CD4-positive, alpha-beta memory T cell (primary cell): ENCODE data around the gene KRTAP29-1. TPM values are rescaled to one million over a fixed set of nuclear protein-coding genes. Genes with fewer than 3 reads are reported as not detected.

Experiments used
- CTCF ChIA-PET: fragments of 350-600 bp; sonication (Branson Sonifier 250); formaldehyde crosslinking; loops from one replicate; lab custom pipeline; 2021; ENCODE audit warnings: inconsistent platforms; ENCODE audit not compliant: partially characterized antibody; lab: Charles Lee
- POLR2A ChIA-PET: fragments of 350-600 bp; sonication (Branson Sonifier 250); formaldehyde crosslinking; loops from one replicate; lab custom pipeline; 2021; ENCODE audit not compliant: partially characterized antibody; lab: Charles Lee
- DNase-seq, 5 donors: peaks; one replicate each; pipeline versions ENCODE4 v3.0.0 to v3.0.0-alpha.2; 2020 to 2022; ENCODE audit warnings: mixed read lengths in 1 of 5
- H3K27ac ChIP-seq: one replicate; pipeline ENCODE4 v1.7.0; 2013; ENCODE audit warnings: low read depth, low read length
- H3K27me3 ChIP-seq: 2 replicates; pipeline ENCODE4 v1.7.0; 2013; ENCODE audit warnings: mild to moderate bottlenecking, low read length, moderate library complexity; ENCODE audit not compliant: insufficient read depth
- H3K36me3 ChIP-seq: 2 replicates; pipeline ENCODE4 v1.7.0; 2013; ENCODE audit warnings: mild to moderate bottlenecking, low read length, moderate library complexity; ENCODE audit not compliant: insufficient read depth
- H3K4me1 ChIP-seq: 2 replicates; pipeline ENCODE4 v1.7.0; 2013; ENCODE audit warnings: mild to moderate bottlenecking, low read length, moderate library complexity; ENCODE audit not compliant: insufficient read depth
- H3K4me3 ChIP-seq, 2 donors: one replicate each; pipeline ENCODE4 v1.7.0; 2013; ENCODE audit warnings: low read length in 2 of 2, mild to moderate bottlenecking in 1 of 2
- H3K9me3 ChIP-seq, 2 donors: one replicate each; pipeline ENCODE4 v1.7.0; 2013; ENCODE audit warnings: low read length in 2 of 2, control low read depth in 1 of 2; ENCODE audit not compliant: control insufficient read depth in 1 of 2
- H3K27ac Mint-ChIP-seq, 7 donors: one replicate each; pipeline ENCODE4 v1.8.0; 2020 to 2021; ENCODE audit warnings: mixed read lengths in 7 of 7, mild to moderate bottlenecking in 6 of 7, inconsistent platforms in 3 of 7, moderate library complexity in 3 of 7
- H3K27me3 Mint-ChIP-seq, 2 donors: one replicate each; pipeline ENCODE4 v1.8.0; 2020 to 2021; ENCODE audit warnings: mixed read lengths in 2 of 2
- H3K36me3 Mint-ChIP-seq, 2 donors: one replicate each; pipeline ENCODE4 v1.8.0; 2020 to 2021; ENCODE audit warnings: mixed read lengths in 2 of 2, inconsistent platforms in 1 of 2, mild to moderate bottlenecking in 1 of 2
- H3K4me1 Mint-ChIP-seq, 4 donors: one replicate each; pipeline ENCODE4 v1.8.0; 2020 to 2021; ENCODE audit warnings: mixed read lengths in 4 of 4, mild to moderate bottlenecking in 1 of 4
- H3K4me3 Mint-ChIP-seq, 8 donors: one replicate each; pipeline ENCODE4 v1.8.0; 2020 to 2021; ENCODE audit warnings: mixed read lengths in 8 of 8, mild to moderate bottlenecking in 7 of 8, moderate library complexity in 6 of 8, inconsistent platforms in 3 of 8
- H3K9me3 Mint-ChIP-seq, 8 donors: one replicate each; pipeline ENCODE4 v1.8.0; 2020 to 2021; ENCODE audit warnings: mixed read lengths in 8 of 8, mild to moderate bottlenecking in 5 of 8, inconsistent platforms in 3 of 8, moderate library complexity in 1 of 8
- intact Hi-C: fragments of 100-400 bp; cut with micrococcal nuclease; formaldehyde crosslinking; loops from one replicate; pipeline ENCODE4 v1.15.1; 2023
- polyA plus RNA-seq, 2 donors: library from polyadenylated mRNA; unstranded; fragments of 300-500 nt; fragmentation: Illumina TruSeq; gene quantifications; one replicate each; pipeline ENCODE4 v1.2.3, GENCODE V29; 2021
- total RNA-seq, 2 experiments: library from RNA; stranded (reverse); gene quantifications; one replicate each; pipeline ENCODE4 v1.2.3, GENCODE V29; 2021

KRTAP29-1 gene
- total and polyA plus RNA-seq, 4 experiments from 2014 or later = not detected

- no peak overlapping the region for H3K27ac ChIP-seq
- intact Hi-C loops = no loop called here
- CTCF ChIA-PET = no interaction called here
- no peak overlapping the region for H3K4me3 ChIP-seq
- Mint-ChIP-seq H3K9me3 (no peaks in the 10 kb centered on the region), H3K36me3 (no peaks in the 10 kb centered on the region), H3K27me3 (no peaks in the 10 kb centered on the region), H3K4me3 (no peak overlapping the region), H3K27ac (peak overlapping the region in 3 of 7 donors; percentile 27 to 80 (median 29)), H3K4me1 (peaks cover 24 to 70% (median 39%) of the 10 kb centered on the region in 4 donors)
- no peak for DNase-seq
- POLR2A ChIA-PET = interaction anchor here (1.6 to 2.5 kb wide), 3 partner anchors 11 to 20 kb away, joined by 6 to 13 read pairs (median 7); no protein-coding TSS in a partner anchor
- H3K36me3 ChIP-seq = no peaks in the 10 kb centered on the region
- H3K4me1 ChIP-seq = peaks cover 61% of the 10 kb centered on the region
- no peaks in the 10 kb centered on the region for H3K9me3 ChIP-seq
- H3K27me3 ChIP-seq = no peaks in the 10 kb centered on the region
These were observed 25.6 kb upstream of the KRTAP29-1 start for GRCh38 chr17:41328207-41328606.

GRCh38 chr17:41327411-41328120 is 24.9 kb upstream of the KRTAP29-1 start:
- DNase-seq = no peak
- H3K9me3 Mint-ChIP-seq = no peaks in the 10 kb centered on the region
- no peaks in the 10 kb centered on the region for H3K9me3 ChIP-seq
- CTCF ChIA-PET = no interaction called here
- H3K27me3 Mint-ChIP-seq = no peaks in the 10 kb centered on the region
- POLR2A ChIA-PET = interaction anchor here (1.6 to 2.5 kb wide), 3 partner anchors 12 to 19 kb away, joined by 6 to 13 read pairs (median 7); no protein-coding TSS in a partner anchor
- intact Hi-C loops = no loop called here
- no peaks in the 10 kb centered on the region for H3K36me3 ChIP-seq
- H3K27ac ChIP-seq = no peak overlapping the region
- no peaks in the 10 kb centered on the region for H3K36me3 Mint-ChIP-seq
- no peaks in the 10 kb centered on the region for H3K27me3 ChIP-seq
- peaks cover 68% of the 10 kb centered on the region for H3K4me1 ChIP-seq
- peaks cover 26 to 72% (median 42%) of the 10 kb centered on the region in 4 donors for H3K4me1 Mint-ChIP-seq
- peak overlapping the region in 5 of 7 donors; percentile 51 to 88 (median 84) for H3K27ac Mint-ChIP-seq
- H3K4me3 Mint-ChIP-seq = peak overlapping the region in 2 of 8 donors; percentile 53 to 70
- H3K4me3 ChIP-seq = no peak overlapping the region

GRCh38 chr17:41326173-41327145 is 23.8 kb upstream of the KRTAP29-1 start:
- Histone ChIP-seq H3K36me3 (no peaks in the 10 kb centered on the region), H3K4me1 (peaks cover 76% of the 10 kb centered on the region), H3K9me3 (no peaks in the 10 kb centered on the region), H3K27me3 (no peaks in the 10 kb centered on the region), H3K27ac (no peak overlapping the region), H3K4me3 (no peak overlapping the region)
- peak overlapping the region; percentile 51 to 88 (median 74) for H3K27ac Mint-ChIP-seq
- H3K9me3 Mint-ChIP-seq = no peaks in the 10 kb centered on the region
- intact Hi-C loops = no loop called here
- H3K36me3 Mint-ChIP-seq = no peaks in the 10 kb centered on the region
- POLR2A ChIA-PET = no interaction called here
- H3K27me3 Mint-ChIP-seq = no peaks in the 10 kb centered on the region
- peak overlapping the region in 7 of 8 donors; percentile 21 to 70 (median 51) for H3K4me3 Mint-ChIP-seq
- DNase-seq = peak; percentile 55 to 69 (median 65)
- H3K4me1 Mint-ChIP-seq = peaks cover 27 to 73% (median 47%) of the 10 kb centered on the region in 4 donors
- CTCF ChIA-PET = no interaction called here

GRCh38 chr17:41325611-41326010 is 23.0 kb upstream of the KRTAP29-1 start:
- peak overlapping the region in 1 of 8 donors; percentile 46 for H3K4me3 Mint-ChIP-seq

GRCh38 chr17:41325126-41325525 is 22.5 kb upstream of the KRTAP29-1 start:
- Mint-ChIP-seq H3K27me3 (no peaks in the 10 kb centered on the region), H3K27ac (peak overlapping the region in 2 of 7 donors; percentile 52 to 83), H3K9me3 (peaks cover 0 to 7% (median 0%) of the 10 kb centered on the region in 8 donors), H3K36me3 (no peaks in the 10 kb centered on the region), H3K4me3 (peak overlapping the region in 1 of 8 donors; percentile 15), H3K4me1 (peaks cover 25 to 76% (median 52%) of the 10 kb centered on the region in 4 donors)
- H3K9me3 ChIP-seq = no peaks in the 10 kb centered on the region
- H3K27me3 ChIP-seq = no peaks in the 10 kb centered on the region
- POLR2A ChIA-PET = no interaction called here
- DNase-seq = no peak
- no peak overlapping the region for H3K27ac ChIP-seq
- intact Hi-C loops = no loop called here
- H3K4me3 ChIP-seq = no peak overlapping the region
- CTCF ChIA-PET = no interaction called here
- no peaks in the 10 kb centered on the region for H3K36me3 ChIP-seq
- peaks cover 76% of the 10 kb centered on the region for H3K4me1 ChIP-seq

More at GRCh38 chr17:41325611-41326010, 23.0 kb upstream of the KRTAP29-1 start:
- CTCF ChIA-PET = no interaction called here
- H3K9me3 Mint-ChIP-seq = peaks cover 0 to 4% (median 0%) of the 10 kb centered on the region in 8 donors
- peak overlapping the region in 3 of 7 donors; percentile 65 to 84 (median 80) for H3K27ac Mint-ChIP-seq
- Histone ChIP-seq H3K27ac (no peak overlapping the region), H3K4me1 (peaks cover 76% of the 10 kb centered on the region), H3K36me3 (no peaks in the 10 kb centered on the region), H3K9me3 (no peaks in the 10 kb centered on the region), H3K27me3 (no peaks in the 10 kb centered on the region), H3K4me3 (no peak overlapping the region)
- peaks cover 25 to 74% (median 50%) of the 10 kb centered on the region in 4 donors for H3K4me1 Mint-ChIP-seq
- intact Hi-C loops = no loop called here
- H3K36me3 Mint-ChIP-seq = no peaks in the 10 kb centered on the region
- DNase-seq = no peak
- POLR2A ChIA-PET = no interaction called here
- H3K27me3 Mint-ChIP-seq = no peaks in the 10 kb centered on the region

- H3K4me3 Mint-ChIP-seq = peak overlapping the region in 2 of 8 donors; percentile 35 to 46
- Histone ChIP-seq H3K27me3 (no peaks in the 10 kb centered on the region), H3K4me1 (peaks cover 74% of the 10 kb centered on the region), H3K4me3 (no peak overlapping the region), H3K36me3 (no peaks in the 10 kb centered on the region), H3K9me3 (no peaks in the 10 kb centered on the region), H3K27ac (no peak overlapping the region)
- H3K4me1 Mint-ChIP-seq = peaks cover 25 to 72% (median 52%) of the 10 kb centered on the region in 4 donors
- intact Hi-C loops = loop anchor here (5.0 kb wide), 4 partner anchors 173 to 522 kb away; partner anchors contain the start of gene KRTAP4-16
- H3K9me3 Mint-ChIP-seq = peaks cover 0 to 14% (median 5%) of the 10 kb centered on the region in 8 donors
- no peaks in the 10 kb centered on the region for H3K36me3 Mint-ChIP-seq
- ChIA-PET CTCF (interaction anchor here (1.1 to 5.2 kb wide), 6 partner anchors 10 to 361 kb away, joined by 3 to 55 read pairs (median 25); partner anchors contain the start of gene KRTAP16-1), POLR2A (interaction anchor here (0.6 to 6.7 kb wide), 3 partner anchors 15 to 18 kb away, joined by 3 to 59 read pairs (median 6); partner anchors contain the start of gene KRTAP16-1)
- peak overlapping the region; percentile 7 to 92 (median 77) for H3K27ac Mint-ChIP-seq
- DNase-seq = no peak
- no peaks in the 10 kb centered on the region for H3K27me3 Mint-ChIP-seq
These were observed 21.8 kb upstream of the KRTAP29-1 start for GRCh38 chr17:41324180-41325075.
